HUES64 (cell line): ENCODE results near the gene LDB2.

Source experiments
- H3K27ac ChIP-seq: 2 replicates; pipeline ENCODE4 v1.7.0; 2013; ENCODE audit warnings: low read depth, low read length, inconsistent platforms
- H3K27me3 ChIP-seq: 2 replicates; pipeline ENCODE4 v1.6.1; 2013; ENCODE audit warnings: mild to moderate bottlenecking, low read length; ENCODE audit not compliant: insufficient read depth
- H3K36me3 ChIP-seq: 2 replicates; pipeline ENCODE4 v1.6.1; 2013; ENCODE audit warnings: mild to moderate bottlenecking, low read length; ENCODE audit not compliant: insufficient read depth
- H3K4me1 ChIP-seq: 2 replicates; pipeline ENCODE4 v1.6.1; 2013; ENCODE audit warnings: mild to moderate bottlenecking, low read length, moderate library complexity; ENCODE audit not compliant: insufficient read depth
- H3K4me3 ChIP-seq: 2 replicates; pipeline ENCODE4 v1.5.1; 2013; ENCODE audit warnings: mild to moderate bottlenecking, low read length, moderate library complexity
- H3K9ac ChIP-seq: 2 replicates; pipeline ENCODE4 v1.6.1; 2013; ENCODE audit warnings: mild to moderate bottlenecking, low read depth, low read length
- H3K9me3 ChIP-seq: 2 replicates; pipeline ENCODE4 v1.6.1; 2013; ENCODE audit warnings: low read depth, low read length; ENCODE audit not compliant: insufficient read depth
- WGBS: fragments of 150-250, 120-280 bp; methylation state at CpG from one replicate; pipeline ENCODE4 v1.1.7; 2013; ENCODE audit warnings: missing lambda C conversion rate; 5-methylcytosine and 5-hydroxymethylcytosine counted together

LDB2 gene

GRCh38 chr4:16864199-16864598, 34.2 kb downstream of the LDB2 start:
- Histone ChIP-seq H3K27me3 (no peaks in the 10 kb centered on the region), H3K4me1 (peaks cover 29% of the 10 kb centered on the region), H3K4me3 (no peak overlapping the region), H3K9me3 (no peaks in the 10 kb centered on the region), H3K9ac (no peak overlapping the region), H3K36me3 (no peaks in the 10 kb centered on the region), H3K27ac (no peak overlapping the region)
- WGBS, result 95% methylated on average over 2 of the region's 2 CpGs

- H3K36me3 ChIP-seq, result no peaks in the 10 kb centered on the region
- peaks cover 35% of the 10 kb centered on the region for H3K4me1 ChIP-seq
- no peaks in the 10 kb centered on the region for H3K9me3 ChIP-seq
- H3K9ac ChIP-seq, result no peak overlapping the region
- H3K27ac ChIP-seq, result no peak overlapping the region
- no peaks in the 10 kb centered on the region for H3K27me3 ChIP-seq
- H3K4me3 ChIP-seq, result no peak overlapping the region
- whole genome bisulfite sequencing, result 94% methylated on average over 11 of the region's 11 CpGs
Observed at GRCh38 chr4:16862697-16863096, 35.7 kb downstream of the LDB2 start.

DNA sequence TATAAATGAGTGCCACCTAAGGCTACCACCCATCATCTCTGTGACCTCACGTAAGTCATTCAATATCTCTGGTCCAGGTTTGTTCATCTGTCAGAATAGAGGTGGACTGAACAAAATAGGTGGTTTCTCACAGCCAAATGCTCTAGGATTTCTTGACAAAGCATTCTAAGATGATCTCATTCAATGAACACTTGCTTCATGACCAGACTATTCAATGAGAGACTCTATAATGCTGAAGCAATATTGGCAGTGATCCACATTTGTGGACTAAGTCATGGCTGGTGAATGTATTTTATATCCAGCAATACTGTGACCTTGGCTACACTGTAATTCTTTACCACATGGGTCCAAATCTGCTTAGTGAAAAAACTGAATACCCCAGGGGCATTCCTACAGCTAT, 37.9 kb downstream of the LDB2 start:
- H3K9me3 ChIP-seq, result no peaks in the 10 kb centered on the region
- peaks cover 46% of the 10 kb centered on the region for H3K4me1 ChIP-seq
- H3K36me3 ChIP-seq, result no peaks in the 10 kb centered on the region
- no peaks in the 10 kb centered on the region for H3K27me3 ChIP-seq
- H3K9ac ChIP-seq, result no peak overlapping the region
- 100% methylated on average over 1 of the region's 1 CpG for WGBS
- no peak overlapping the region for H3K4me3 ChIP-seq
- H3K27ac ChIP-seq, result no peak overlapping the region

- WGBS, result 96% methylated on average over 4 of the region's 4 CpGs
- H3K9ac ChIP-seq, result no peak overlapping the region
- H3K4me3 ChIP-seq, result no peak overlapping the region
- no peak overlapping the region for H3K27ac ChIP-seq
- H3K36me3 ChIP-seq, result no peaks in the 10 kb centered on the region
- H3K27me3 ChIP-seq, result no peaks in the 10 kb centered on the region
- H3K4me1 ChIP-seq, result peaks cover 44% of the 10 kb centered on the region
- H3K9me3 ChIP-seq, result no peaks in the 10 kb centered on the region
Observed at GRCh38 chr4:16859031-16859430, 39.4 kb downstream of the LDB2 start.

DNA sequence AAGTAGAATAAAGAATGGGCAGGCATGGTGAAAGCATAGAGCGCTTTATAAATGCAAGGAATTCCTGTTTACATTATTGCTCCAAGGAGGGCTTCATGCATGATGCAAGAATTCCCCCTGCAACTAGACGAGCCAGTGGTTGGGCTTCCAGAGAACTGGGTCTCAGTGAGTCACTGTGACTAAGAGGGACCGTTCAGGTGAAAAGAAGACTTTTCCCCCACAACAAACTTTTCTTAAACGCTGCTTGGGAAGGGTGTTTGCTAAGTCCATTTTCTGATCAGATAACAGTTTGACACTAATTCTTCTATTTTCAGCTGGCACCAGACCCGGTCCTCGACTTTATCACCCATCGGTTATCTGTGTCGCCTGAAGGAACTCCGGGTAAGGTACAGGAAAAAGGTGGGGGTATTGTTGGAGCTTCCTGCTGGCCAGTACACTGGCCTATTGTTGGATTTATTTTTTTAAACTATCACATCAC, 40.1 kb downstream of the LDB2 start:
- Histone ChIP-seq H3K4me3 (no peak overlapping the region), H3K9ac (no peak overlapping the region), H3K27me3 (no peaks in the 10 kb centered on the region), H3K27ac (peak overlapping the region; percentile 40; the same call in 1 of the 2 replicates), H3K4me1 (peaks cover 40% of the 10 kb centered on the region), H3K36me3 (no peaks in the 10 kb centered on the region), H3K9me3 (no peaks in the 10 kb centered on the region)
- 71% methylated on average over 9 of the region's 9 CpGs for WGBS

- WGBS, result 93% methylated on average over 5 of the region's 5 CpGs
- H3K27me3 ChIP-seq, result no peaks in the 10 kb centered on the region
- no peaks in the 10 kb centered on the region for H3K9me3 ChIP-seq
- no peak overlapping the region for H3K9ac ChIP-seq
- H3K4me1 ChIP-seq, result peaks cover 36% of the 10 kb centered on the region
- no peak overlapping the region for H3K27ac ChIP-seq
- no peak overlapping the region for H3K4me3 ChIP-seq
- no peaks in the 10 kb centered on the region for H3K36me3 ChIP-seq
Observed at GRCh38 chr4:16857425-16857824, 41.0 kb downstream of the LDB2 start.

DNA sequence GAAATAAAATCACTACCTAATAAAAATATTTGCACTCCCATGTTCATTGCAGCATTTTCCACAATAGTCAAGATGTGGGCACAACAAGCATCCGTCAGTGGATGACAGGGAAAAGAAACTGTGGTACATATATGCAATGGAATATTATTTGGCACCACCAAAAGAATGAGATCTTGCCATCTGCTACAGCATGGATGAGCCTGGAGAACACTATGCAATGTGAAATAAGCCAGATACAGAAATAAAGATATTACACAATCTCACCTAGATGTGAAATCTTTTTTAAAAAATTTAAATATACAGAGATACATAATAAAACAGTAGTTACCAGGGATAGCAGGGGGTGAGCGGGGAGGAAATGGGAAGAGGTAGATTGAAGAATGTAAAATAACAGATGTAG, 44.8 kb downstream of the LDB2 start:
- H3K4me3 ChIP-seq, result no peak overlapping the region
- H3K9me3 ChIP-seq, result no peaks in the 10 kb centered on the region
- no peaks in the 10 kb centered on the region for H3K36me3 ChIP-seq
- no peak overlapping the region for H3K27ac ChIP-seq
- H3K4me1 ChIP-seq, result peaks cover 23% of the 10 kb centered on the region
- no peak overlapping the region for H3K9ac ChIP-seq
- no peaks in the 10 kb centered on the region for H3K27me3 ChIP-seq
- 99% methylated on average over 2 of the region's 2 CpGs for WGBS

DNA sequence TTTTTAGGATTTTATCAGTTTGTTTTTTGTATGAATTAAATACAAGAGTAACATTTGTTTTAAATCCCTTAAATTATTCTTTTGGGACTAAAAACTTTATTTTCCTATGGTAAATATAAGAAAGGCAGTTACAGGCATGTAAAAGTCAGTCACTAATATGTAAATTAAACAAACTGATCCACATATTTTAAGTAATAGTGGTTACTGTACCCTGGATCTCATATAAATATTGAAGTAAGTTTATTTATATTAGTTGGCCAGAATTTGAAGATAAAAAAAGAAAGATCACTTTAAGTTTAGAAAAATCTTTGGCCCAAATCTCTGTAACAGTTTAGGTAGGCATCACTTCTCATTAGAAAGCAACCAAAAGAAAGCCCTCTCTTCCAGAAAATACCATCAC, 45.8 kb downstream of the LDB2 start:
- Histone ChIP-seq H3K36me3 (no peaks in the 10 kb centered on the region), H3K9me3 (no peaks in the 10 kb centered on the region), H3K27me3 (no peaks in the 10 kb centered on the region), H3K27ac (no peak overlapping the region), H3K4me1 (peaks cover 21% of the 10 kb centered on the region), H3K9ac (no peak overlapping the region), H3K4me3 (no peak overlapping the region)

GRCh38 chr4:16852228-16852627, 46.2 kb downstream of the LDB2 start:
- Histone ChIP-seq H3K4me1 (peaks cover 24% of the 10 kb centered on the region), H3K4me3 (no peak overlapping the region)
- WGBS, result 94% methylated on average over 2 of the region's 2 CpGs

GRCh38 chr4:16846540-16847117, 51.8 kb downstream of the LDB2 start:
- H3K4me1 ChIP-seq, result peaks cover 59% of the 10 kb centered on the region

More at GRCh38 chr4:16852228-16852627, 46.2 kb downstream of the LDB2 start:
- Histone ChIP-seq H3K27ac (no peak overlapping the region), H3K36me3 (no peaks in the 10 kb centered on the region), H3K9me3 (no peaks in the 10 kb centered on the region), H3K9ac (no peak overlapping the region), H3K27me3 (no peaks in the 10 kb centered on the region)

GRCh38 chr4:16844816-16845586, 53.4 kb downstream of the LDB2 start:
- Histone ChIP-seq H3K4me1 (peaks cover 59% of the 10 kb centered on the region), H3K9ac (no peak overlapping the region), H3K4me3 (no peak overlapping the region), H3K27ac (peak overlapping the region; percentile 29), H3K36me3 (no peaks in the 10 kb centered on the region; the same call in 1 of the 2 replicates), H3K27me3 (no peaks in the 10 kb centered on the region), H3K9me3 (no peaks in the 10 kb centered on the region)
- 70% methylated on average over 5 of the region's 6 CpGs for WGBS

More at GRCh38 chr4:16846540-16847117, 51.8 kb downstream of the LDB2 start:
- Histone ChIP-seq H3K36me3 (no peaks in the 10 kb centered on the region), H3K9ac (no peak overlapping the region), H3K27ac (peak overlapping the region; percentile 91), H3K4me3 (no peak overlapping the region), H3K27me3 (no peaks in the 10 kb centered on the region), H3K9me3 (no peaks in the 10 kb centered on the region)
- WGBS, result 45% methylated on average over 2 of the region's 2 CpGs
